Loucy (cell line): ENCODE measurements around the gene SYTL1.

Experiments used
- H2AFZ ChIP-seq: fragments of 200-600 bp; sonication (generic); 2 replicates; pipeline ENCODE4 v1.6.0; 2016; ENCODE audit warnings: antibody characterized with exemption, mild to moderate bottlenecking, low read length, moderate library complexity
- H3F3A ChIP-seq: fragments of 200-600 bp; 2 replicates; pipeline ENCODE4 v1.6.0; 2016; ENCODE audit warnings: antibody characterized with exemption, low read depth, mild to moderate bottlenecking
- H3K27me3 ChIP-seq: fragments of 200-600 bp; sonication (generic); 2 replicates; pipeline ENCODE4 v1.6.1; 2014; ENCODE audit warnings: low read length, mild to moderate bottlenecking; ENCODE audit not compliant: insufficient read depth, poor library complexity, severe bottlenecking
- H3K36me3 ChIP-seq: fragments of 200-600 bp; sonication (generic); 2 replicates; pipeline ENCODE4 v1.6.1; 2016; ENCODE audit warnings: low read length; ENCODE audit not compliant: insufficient read depth
- H3K4me1 ChIP-seq: fragments of 200-600 bp; sonication (generic); 2 replicates; pipeline ENCODE4 v1.5.1; 2014; ENCODE audit warnings: low read length, mild to moderate bottlenecking; ENCODE audit not compliant: insufficient read depth, poor library complexity, severe bottlenecking
- H3K4me2 ChIP-seq: fragments of 200-600 bp; sonication (generic); 2 replicates; pipeline ENCODE4 v1.6.0; 2014; ENCODE audit warnings: antibody characterized with exemption, low read length, low read depth, mild to moderate bottlenecking; ENCODE audit not compliant: poor library complexity, severe bottlenecking
- H3K4me3 ChIP-seq: fragments of 200-600 bp; sonication (generic); 2 replicates; pipeline ENCODE4 v1.5.1; 2014; ENCODE audit warnings: low read length, mild to moderate bottlenecking, mixed read lengths; ENCODE audit not compliant: poor library complexity, severe bottlenecking
- H3K79me2 ChIP-seq: fragments of 200-600 bp; sonication (generic); 2 replicates; pipeline ENCODE4 v1.6.1; 2014; ENCODE audit warnings: low read length; ENCODE audit not compliant: insufficient read depth
- H3K9ac ChIP-seq: fragments of 200-600 bp; sonication (generic); 2 replicates; pipeline ENCODE4 v1.6.0; 2014; ENCODE audit warnings: mild to moderate bottlenecking, low read depth, low read length, moderate library complexity; ENCODE audit not compliant: poor library complexity, severe bottlenecking
- H3K9me2 ChIP-seq: fragments of 200-600 bp; sonication (generic); replicated peaks from 2 replicates; pipeline ENCODE4 v1.6.1; 2016; ENCODE audit warnings: low read depth, low read length, mixed read lengths
- H3K9me3 ChIP-seq: fragments of 200-600 bp; sonication (generic); 2 replicates; pipeline ENCODE4 v1.6.1; 2014; ENCODE audit warnings: mild to moderate bottlenecking, antibody characterized with exemption, low read length, low read depth; ENCODE audit not compliant: insufficient read depth
- H4K20me1 ChIP-seq: fragments of 200-600 bp; sonication (generic); 2 replicates; pipeline ENCODE4 v1.6.0; 2014; ENCODE audit warnings: antibody characterized with exemption, low read length, mild to moderate bottlenecking; ENCODE audit not compliant: insufficient read depth, poor library complexity, severe bottlenecking
- CTCF ChIP-seq: fragments of 200-600 bp; sonication (generic); conservative IDR thresholded peaks from 2 replicates; pipeline ENCODE4 v1.5.1; 2014; ENCODE audit warnings: mild to moderate bottlenecking, antibody characterized with exemption, low read length
- EZH2phosphoT487 ChIP-seq: fragments of 200-600 bp; IDR thresholded peaks from 2 replicates; pipeline ENCODE4 v1.6.1; 2018; ENCODE audit warnings: antibody characterized with exemption, mild to moderate bottlenecking, moderate library complexity, borderline replicate concordance

Gene SYTL1

DNA sequence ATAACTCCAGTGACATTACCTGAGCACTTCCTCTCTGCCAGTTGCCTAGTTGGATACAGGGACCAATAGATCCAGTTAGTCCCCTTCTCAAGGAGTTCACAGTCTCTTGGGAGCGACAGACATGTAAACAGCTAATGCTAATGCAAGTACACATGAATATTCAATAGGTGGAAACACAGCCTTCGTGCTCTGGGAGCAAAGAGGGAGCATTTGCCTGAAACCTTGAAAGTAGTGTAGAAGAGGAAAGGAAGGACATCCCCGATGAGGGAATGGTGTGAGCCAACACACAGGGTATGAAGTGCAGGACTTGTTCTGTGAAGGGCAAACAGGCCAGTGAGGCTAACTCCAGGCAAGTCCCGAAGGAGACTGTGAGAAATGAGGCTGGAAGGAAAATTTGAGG is 23.7 kb upstream of the SYTL1 start:
- Histone ChIP-seq H3K27me3 (no peaks in the 10 kb centered on the region), H3K9me2 (no peaks in the 10 kb centered on the region), H4K20me1 (peaks cover 8% of the 10 kb centered on the region), H3K79me2 (peaks cover 10% of the 10 kb centered on the region), H3K4me3 (no peak overlapping the region), H3K4me1 (peaks cover 4% of the 10 kb centered on the region), H3K36me3 (no peaks in the 10 kb centered on the region), H2AFZ (no peak overlapping the region), H3F3A (no peaks in the 10 kb centered on the region), H3K9ac (no peak overlapping the region), H3K4me2 (no peak overlapping the region), H3K9me3 (no peaks in the 10 kb centered on the region)
- TF ChIP-seq EZH2phosphoT487 (no peak), CTCF (no peak)

DNA sequence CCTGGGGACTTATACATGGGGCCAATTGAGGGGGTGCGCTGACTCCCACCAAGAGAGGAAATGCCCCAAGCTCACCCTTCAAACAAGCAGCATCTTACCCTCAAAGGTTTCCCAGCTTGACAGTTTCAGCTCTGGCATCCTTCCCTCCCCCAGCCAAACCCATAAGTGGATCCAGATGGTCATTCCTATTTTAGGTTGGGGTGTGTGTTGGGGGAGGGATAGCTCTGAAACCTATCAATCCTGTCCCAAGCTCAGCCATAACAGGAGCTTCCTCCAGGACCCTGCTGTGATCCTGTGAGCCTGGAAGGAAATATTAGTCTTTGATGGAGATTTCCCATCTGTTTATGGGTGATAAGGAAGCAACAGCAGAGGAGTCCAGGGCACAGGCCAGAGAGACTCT is 23.2 kb upstream of the SYTL1 start:
- H3K79me2 ChIP-seq, result peaks cover 15% of the 10 kb centered on the region
- peaks cover 8% of the 10 kb centered on the region for H3K4me1 ChIP-seq
- no peak overlapping the region for H3K9ac ChIP-seq
- no peak overlapping the region for H3K4me2 ChIP-seq
- H3K9me2 ChIP-seq, result no peaks in the 10 kb centered on the region
- no peaks in the 10 kb centered on the region for H3F3A ChIP-seq
- no peak overlapping the region for H2AFZ ChIP-seq
- no peaks in the 10 kb centered on the region for H3K36me3 ChIP-seq
- H3K4me3 ChIP-seq, result no peak overlapping the region
- no peaks in the 10 kb centered on the region for H3K27me3 ChIP-seq
- TF ChIP-seq EZH2phosphoT487, result no peak
- no peak for TF ChIP-seq CTCF
- peaks cover 12% of the 10 kb centered on the region for H4K20me1 ChIP-seq
- no peaks in the 10 kb centered on the region for H3K9me3 ChIP-seq

- H3K9me3 ChIP-seq, result no peaks in the 10 kb centered on the region
- H3K79me2 ChIP-seq, result peaks cover 49% of the 10 kb centered on the region
- H3K9me2 ChIP-seq, result no peaks in the 10 kb centered on the region
- no peaks in the 10 kb centered on the region for H3F3A ChIP-seq
- H3K27me3 ChIP-seq, result no peaks in the 10 kb centered on the region
- H3K4me2 ChIP-seq, result peak within 1 kb of the TSS; percentile 98
- peaks cover 30% of the 10 kb centered on the region for H3K4me1 ChIP-seq
- peak within 1 kb of the TSS; percentile 96 for H3K9ac ChIP-seq
- peaks cover 7% of the 10 kb centered on the region; the same call in 1 of the 2 replicates for H3K36me3 ChIP-seq
- TF ChIP-seq CTCF, result no peak
- no peak for TF ChIP-seq EZH2phosphoT487
- H2AFZ ChIP-seq, result peak within 1 kb of the TSS; percentile 93
- peaks cover 13% of the 10 kb centered on the region for H4K20me1 ChIP-seq
- peak within 1 kb of the TSS; percentile 97 for H3K4me3 ChIP-seq
These were observed 19.8 kb upstream of the SYTL1 start, which contains the start of gene TMEM222 for GRCh38 chr1:27321813-27322568. TSS of gene TMEM222 (plus strand) at chr1:27322163. CDS start at chr1:27322198, 35 bp downstream.
